ENCODE results near the gene YWHAH. TPM values are rescaled to one million over a fixed set of nuclear protein-coding genes. Genes with fewer than 3 reads are reported as not detected.
A peak's percentile ranks its signal among the peaks of the same experiment; 100 is the strongest.

YWHAH gene
- total and polyA plus RNA-seq, 2 of the 8 experiments (the other 6 are each of a cell fraction or from before 2014, with no cell fraction given): 146 to 247 TPM

DNA sequence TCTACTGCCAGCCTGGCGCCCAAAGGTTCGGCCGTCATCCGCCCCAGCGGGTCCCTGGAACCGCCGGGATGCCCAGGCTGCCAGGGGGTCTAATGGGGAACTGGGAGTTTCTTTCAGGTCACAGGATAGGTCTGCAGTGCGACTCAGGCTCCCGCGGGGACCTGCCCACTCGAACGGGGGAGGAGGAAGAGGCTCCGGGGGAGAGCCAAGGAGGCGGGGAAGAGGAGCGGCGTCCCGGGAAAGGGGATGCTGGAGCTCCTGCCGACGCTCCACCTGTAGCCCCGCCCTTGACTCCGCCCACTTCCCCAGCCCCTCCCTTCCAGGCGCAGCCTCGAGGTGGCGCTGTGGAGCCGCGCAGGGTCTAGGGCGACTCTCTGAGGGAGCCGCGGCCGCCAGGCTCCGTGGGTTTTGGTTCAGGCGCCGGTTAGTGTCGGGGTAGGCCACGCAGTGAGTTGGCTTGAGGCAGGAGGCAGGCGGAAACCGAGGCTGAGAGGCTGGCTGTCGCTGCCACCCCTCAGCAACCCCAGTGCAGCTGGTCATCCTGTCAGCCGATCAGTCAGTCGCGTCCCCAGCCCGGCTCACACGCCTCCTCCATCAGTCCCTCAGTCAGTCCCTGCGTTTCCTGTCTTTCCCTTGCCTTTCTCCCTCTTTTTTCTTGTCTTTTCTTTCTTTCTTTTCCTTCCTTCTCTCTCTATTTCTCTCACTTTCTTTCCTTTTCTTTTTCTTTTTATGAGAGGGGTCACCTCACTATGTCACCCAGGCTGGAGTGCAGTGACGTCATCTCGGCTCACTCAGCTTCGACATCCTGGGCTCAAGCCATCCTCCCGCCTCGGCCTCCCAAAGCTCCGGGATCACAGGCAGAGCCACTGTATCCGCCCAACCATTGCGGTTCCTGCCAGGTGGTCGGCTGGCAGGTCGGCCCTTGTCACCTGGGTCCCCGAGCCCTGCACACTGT lies 26.4 kb downstream of the YWHAH start (continued):
- TF ChIP-seq SP1 (IDR thresholded peaks at IDR 0.05; ENCODE audit: low read depth, low read length) (peak; percentile 53; the same call in 1 of the 2 replicates), BACH1 (IDR thresholded peaks at IDR 0.05; ENCODE audit: low read length) (no peak), RBBP5 (IDR thresholded peaks at IDR 0.05; ENCODE audit: borderline replicate concordance, low read depth, low read length) (peak; percentile 64), POLR2AphosphoS5 (IDR thresholded peaks at IDR 0.05; ENCODE audit: low read depth, low read length) (no peak), SAP30 (IDR thresholded peaks at IDR 0.05; ENCODE audit: insufficient read depth, insufficient replicate concordance, low read length) (no peak), SUZ12 (IDR thresholded peaks at IDR 0.05; ENCODE audit: low read length) (no peak), TAF1 (IDR thresholded peaks at IDR 0.05; ENCODE audit: low read depth, low read length) (no peak), TBP (IDR thresholded peaks at IDR 0.05; ENCODE audit: low read depth, low read length) (no peak), RAD21 (IDR thresholded peaks at IDR 0.05 in 1 of 2, conservative IDR thresholded peaks at IDR 0.05 in 1 of 2; ENCODE audit: low read depth in 2 of 2, low read length in 2 of 2) (peak; percentile 73 to 84), HDAC2 (IDR thresholded peaks at IDR 0.05; ENCODE audit: borderline replicate concordance in 1 of 2, low read depth in 2 of 2, low read length in 2 of 2) (peak in 1 of 2 experiments; percentile 67; a peak in 1 of 4 replicates), TAF7 (optimal IDR thresholded peaks at IDR 0.05; ENCODE audit: borderline replicate concordance, low read depth, low read length) (no peak)

Measured in H1 (cell line).